Ascending aorta (tissue), 2 donors: ENCODE measurements around the gene NATD1. TPM values are rescaled to one million over a fixed set of nuclear protein-coding genes. Genes with fewer than 3 reads are reported as not detected.
A peak's percentile ranks its signal among the peaks of the same experiment; 100 is the strongest.

Experiments
- DNase-seq, 2 donors: peaks; one replicate each; pipeline ENCODE4 v3.0.0-alpha.2; 2019; ENCODE audit warnings: low spot score in 2 of 2
- H3K27ac ChIP-seq, 2 donors: fragments of 200-600 bp; sonication (generic); one replicate each; pipeline ENCODE4 v1.5.1; 2016 to 2017; ENCODE audit warnings: mild to moderate bottlenecking in 1 of 2
- H3K27me3 ChIP-seq: fragments of 200-600 bp; sonication (generic); one replicate; pipeline ENCODE4 v1.5.1; 2017
- H3K36me3 ChIP-seq, 2 donors: fragments of 200-600 bp; sonication (generic); one replicate each; pipeline ENCODE4 v1.5.1; 2016
- H3K4me1 ChIP-seq, 2 donors: fragments of 200-600 bp; sonication (generic); one replicate each; pipeline ENCODE4 v1.5.1; 2016 to 2017; ENCODE audit warnings: mild to moderate bottlenecking in 1 of 2
- H3K4me3 ChIP-seq, 2 donors: fragments of 200-600 bp; sonication (generic); one replicate each; pipeline ENCODE4 v1.5.1; 2016 to 2017; ENCODE audit warnings: mild to moderate bottlenecking in 1 of 2
- H3K9me3 ChIP-seq, 2 donors: fragments of 200-600 bp; sonication (generic); one replicate each; pipeline ENCODE4 v1.5.1; 2016
- intact Hi-C: fragments of 100-400 bp; cut with DNase I; formaldehyde crosslinking; loops from one replicate; pipeline ENCODE4 v1.15.1; 2023
- total RNA-seq: library from RNA; depleted of rRNA; stranded (reverse); fragments of >200 nt; gene quantifications from one replicate; pipeline ENCODE4 v1.1.0, GENCODE V29; 2016
- TF ChIP-seq, protein P1 (sequence below), 3 experiments: fragments of 200-600 bp in 2 of 3; fragments of 450-650 bp in 1 of 3; sonication (generic) in 2 of 3; IDR thresholded peaks; one replicate each; pipeline ENCODE4 v1.5.1; 2016 to 2019; ENCODE audit warnings: antibody characterized with exemption in 3 of 3, mild to moderate bottlenecking in 1 of 3, moderate library complexity in 1 of 3

NATD1 gene
- total RNA-seq, 1 donor from 2014 or later = 13.4 TPM

DNA sequence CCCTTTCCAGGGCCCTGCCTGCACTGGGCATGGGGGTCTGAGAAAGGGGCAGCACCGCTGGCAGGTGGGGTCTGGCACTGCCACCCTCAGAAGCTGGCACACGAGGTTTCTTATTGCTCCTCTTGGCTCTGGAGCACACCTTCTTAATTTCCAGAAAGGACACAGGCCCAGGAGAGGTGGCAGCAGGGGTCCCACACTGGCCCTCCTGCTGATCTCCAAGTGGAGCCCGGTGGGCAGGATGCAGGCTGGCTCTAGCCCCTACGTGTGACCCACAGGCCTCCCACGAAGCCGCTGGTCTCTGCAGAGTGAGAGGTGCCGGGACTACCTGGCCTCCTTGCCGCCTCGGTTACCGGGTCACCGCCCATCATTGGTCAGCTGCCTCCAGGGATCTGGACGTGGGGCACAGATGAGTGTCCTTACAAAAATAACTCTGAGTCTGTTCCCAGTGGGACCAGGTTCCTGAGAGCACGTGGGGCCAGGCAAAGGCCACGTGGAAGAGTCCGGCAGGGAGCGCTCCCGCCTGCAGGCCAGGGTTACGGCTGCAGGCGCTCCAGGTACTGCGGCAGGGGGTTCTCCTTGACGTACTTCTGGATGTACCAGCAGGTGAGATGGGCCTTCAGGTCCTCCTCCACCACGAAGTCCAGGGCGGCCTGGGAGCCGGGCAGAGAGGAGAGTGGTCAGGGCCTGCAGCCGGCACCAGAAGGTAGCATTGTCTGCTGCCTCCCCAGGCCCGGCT lies 10.3 kb downstream of the NATD1 start:
- TF ChIP-seq, protein P1, sequence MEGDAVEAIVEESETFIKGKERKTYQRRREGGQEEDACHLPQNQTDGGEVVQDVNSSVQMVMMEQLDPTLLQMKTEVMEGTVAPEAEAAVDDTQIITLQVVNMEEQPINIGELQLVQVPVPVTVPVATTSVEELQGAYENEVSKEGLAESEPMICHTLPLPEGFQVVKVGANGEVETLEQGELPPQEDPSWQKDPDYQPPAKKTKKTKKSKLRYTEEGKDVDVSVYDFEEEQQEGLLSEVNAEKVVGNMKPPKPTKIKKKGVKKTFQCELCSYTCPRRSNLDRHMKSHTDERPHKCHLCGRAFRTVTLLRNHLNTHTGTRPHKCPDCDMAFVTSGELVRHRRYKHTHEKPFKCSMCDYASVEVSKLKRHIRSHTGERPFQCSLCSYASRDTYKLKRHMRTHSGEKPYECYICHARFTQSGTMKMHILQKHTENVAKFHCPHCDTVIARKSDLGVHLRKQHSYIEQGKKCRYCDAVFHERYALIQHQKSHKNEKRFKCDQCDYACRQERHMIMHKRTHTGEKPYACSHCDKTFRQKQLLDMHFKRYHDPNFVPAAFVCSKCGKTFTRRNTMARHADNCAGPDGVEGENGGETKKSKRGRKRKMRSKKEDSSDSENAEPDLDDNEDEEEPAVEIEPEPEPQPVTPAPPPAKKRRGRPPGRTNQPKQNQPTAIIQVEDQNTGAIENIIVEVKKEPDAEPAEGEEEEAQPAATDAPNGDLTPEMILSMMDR (IDR thresholded peaks at IDR 0.05) = no peak
- Histone ChIP-seq H3K27me3 (no peaks in the 10 kb centered on the region), H3K4me3 (no peak overlapping the region), H3K4me1 (peaks cover 0 to 5% of the 10 kb centered on the region in 2 donors), H3K27ac (no peak overlapping the region), H3K36me3 (peaks cover 6 to 14% of the 10 kb centered on the region in 2 donors), H3K9me3 (no peaks in the 10 kb centered on the region)
- intact Hi-C loops = no loop called here
- DNase-seq = no peak

DNA sequence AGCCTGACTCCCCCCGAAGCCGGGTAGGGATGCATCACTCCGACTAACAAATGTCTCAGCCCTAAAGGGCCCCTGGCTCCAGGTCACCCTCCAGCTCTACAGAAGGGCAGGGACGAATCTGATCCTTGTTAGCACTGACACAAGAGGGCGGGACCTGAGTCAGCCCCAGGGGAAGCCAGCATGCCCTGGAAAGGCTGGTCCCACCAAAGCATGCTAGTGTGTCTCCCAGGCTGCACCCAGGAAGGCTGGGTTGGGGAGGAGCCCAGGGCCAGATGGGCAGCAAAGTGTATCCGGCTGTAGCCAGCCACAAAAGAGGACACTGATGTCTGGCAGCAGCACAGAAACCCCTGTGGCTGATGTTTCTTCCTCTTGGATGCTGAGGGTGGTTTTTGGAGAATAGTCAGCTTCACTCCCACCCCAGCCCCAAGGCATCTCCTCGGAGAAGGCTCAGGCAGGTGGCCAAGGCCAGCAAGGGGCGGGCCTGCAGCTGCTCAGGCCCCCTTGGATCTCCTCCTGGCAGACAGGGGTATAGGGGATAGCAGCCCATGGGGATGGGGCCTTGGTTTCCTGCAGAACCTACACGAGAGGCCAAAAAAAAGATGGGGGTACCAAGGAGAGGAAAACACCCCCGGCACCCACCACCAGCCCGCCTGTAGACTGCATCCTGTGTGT lies 11.0 kb downstream of the NATD1 start:
- DNase-seq = no peak
- Histone ChIP-seq H3K27me3 (no peaks in the 10 kb centered on the region), H3K36me3 (peaks cover 6 to 14% of the 10 kb centered on the region in 2 donors), H3K27ac (no peak overlapping the region), H3K4me3 (no peak overlapping the region), H3K4me1 (peaks cover 0 to 5% of the 10 kb centered on the region in 2 donors), H3K9me3 (no peaks in the 10 kb centered on the region)
- TF ChIP-seq, protein P1 (IDR thresholded peaks at IDR 0.05) = no peak
- intact Hi-C loops = no loop called here

DNA sequence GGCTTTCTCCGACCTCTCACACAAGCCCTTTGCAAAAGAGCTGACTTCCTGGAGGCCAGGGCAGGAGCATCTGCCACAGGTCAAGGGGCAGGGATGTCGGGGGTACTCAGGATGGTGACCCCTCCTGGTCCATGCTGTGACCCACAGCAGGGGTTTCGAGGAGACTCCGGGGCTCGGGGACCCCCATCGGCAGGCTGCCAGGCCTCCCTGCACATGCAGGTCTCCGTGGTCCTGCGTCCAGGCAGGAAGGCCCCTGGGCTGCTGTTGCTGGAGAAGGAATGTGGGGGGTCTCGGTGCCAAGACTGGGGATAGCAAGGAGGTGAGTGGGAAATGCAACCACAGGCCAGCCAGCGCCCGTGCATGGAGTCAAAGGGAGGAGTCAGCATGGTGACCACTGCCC lies 11.6 kb downstream of the NATD1 start:
- DNase-seq = no peak
- no peak overlapping the region for H3K27ac ChIP-seq
- intact Hi-C loops = no loop called here

DNA sequence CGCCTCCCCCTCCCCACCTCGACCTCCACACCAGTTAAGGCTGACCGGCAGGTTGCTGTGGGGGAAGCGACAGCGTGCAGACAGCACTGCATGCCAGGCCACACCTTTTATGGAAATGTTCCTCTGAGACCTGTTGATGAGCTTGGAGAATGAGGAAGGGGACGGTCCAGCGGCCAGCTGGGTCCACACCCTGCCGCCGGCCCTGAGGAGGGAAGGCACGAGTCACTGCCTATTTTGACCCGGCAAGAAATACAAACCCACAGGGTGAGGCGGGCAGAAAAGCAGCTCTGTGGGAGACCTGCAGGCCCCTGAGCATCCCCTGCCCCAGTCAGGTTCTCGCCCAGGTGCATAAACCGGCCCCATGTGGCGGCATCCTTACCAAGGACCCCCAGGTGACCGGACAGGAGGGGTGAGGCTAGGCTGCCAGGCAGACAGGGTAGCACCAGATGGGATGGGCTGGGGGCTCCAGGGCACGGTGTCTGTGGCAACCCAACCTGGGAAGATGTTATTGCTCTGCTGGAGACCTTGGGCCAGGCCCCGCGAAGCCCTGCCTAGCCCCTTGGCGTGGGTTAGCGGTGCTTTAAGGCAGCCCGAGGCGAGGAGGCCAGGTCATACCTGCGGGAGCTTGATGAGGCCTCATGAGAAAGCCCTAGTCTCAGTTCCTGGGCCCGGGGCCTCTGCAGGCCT lies 12.7 kb downstream of the NATD1 start:
- DNase-seq = no peak
- no peaks in the 10 kb centered on the region for H3K9me3 ChIP-seq
- peaks cover 6 to 14% of the 10 kb centered on the region in 2 donors for H3K36me3 ChIP-seq
- TF ChIP-seq, protein P1 (IDR thresholded peaks at IDR 0.05) = no peak
- H3K27ac ChIP-seq = no peak overlapping the region
- intact Hi-C loops = no loop called here
- H3K27me3 ChIP-seq = no peaks in the 10 kb centered on the region
- no peak overlapping the region for H3K4me3 ChIP-seq
- H3K4me1 ChIP-seq = no peaks in the 10 kb centered on the region

More for the DNA sequence above, 11.6 kb downstream of the NATD1 start:
- Histone ChIP-seq H3K27me3 (no peaks in the 10 kb centered on the region), H3K4me3 (no peak overlapping the region), H3K9me3 (no peaks in the 10 kb centered on the region), H3K4me1 (peaks cover 0 to 5% of the 10 kb centered on the region in 2 donors), H3K36me3 (peaks cover 6 to 14% of the 10 kb centered on the region in 2 donors)
- TF ChIP-seq, protein P1 (IDR thresholded peaks at IDR 0.05) = no peak

DNA sequence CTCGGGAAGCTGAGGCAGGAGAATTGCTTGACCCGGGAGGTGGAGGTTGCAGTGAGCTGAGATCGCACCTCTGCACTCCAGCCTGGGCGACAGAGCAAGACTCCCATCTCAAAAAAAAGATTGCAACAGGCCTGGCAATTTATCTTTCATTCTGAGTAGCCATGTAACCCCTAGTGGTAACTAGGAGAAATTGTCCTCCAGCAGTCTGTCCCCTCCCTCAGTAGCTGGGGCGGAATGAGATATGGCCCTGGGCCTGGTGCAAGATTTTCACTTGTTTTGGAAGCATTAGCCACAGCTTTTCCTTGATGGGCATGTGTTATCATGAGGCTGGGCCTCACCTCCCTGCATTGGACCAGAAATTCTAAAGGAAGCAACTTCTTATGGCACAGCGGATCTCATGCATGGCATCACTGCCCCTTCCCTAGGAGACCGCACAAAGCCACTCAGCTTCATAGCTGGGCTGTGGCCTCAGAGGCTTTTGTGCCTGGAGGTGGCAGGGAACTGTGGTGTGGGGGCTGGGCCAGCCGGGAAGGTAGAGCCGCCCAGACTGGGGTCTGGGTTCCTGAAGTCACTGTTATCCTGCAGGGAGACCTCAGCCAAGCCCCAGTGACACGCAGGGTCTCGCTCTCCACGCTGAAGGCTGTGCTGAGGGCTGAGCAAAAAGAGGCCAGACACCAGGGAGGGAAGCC lies 13.4 kb downstream of the NATD1 start:
- Histone ChIP-seq H3K27me3 (no peaks in the 10 kb centered on the region), H3K4me1 (no peaks in the 10 kb centered on the region), H3K9me3 (no peaks in the 10 kb centered on the region), H3K36me3 (peaks cover 6 to 14% of the 10 kb centered on the region in 2 donors), H3K4me3 (no peak overlapping the region), H3K27ac (no peak overlapping the region)
- DNase-seq = no peak
- TF ChIP-seq, protein P1 (IDR thresholded peaks at IDR 0.05) = peak in 1 of 3 experiments; percentile 28
- intact Hi-C loops = no loop called here
